ENCODE measurements around the gene WNT7B.

WNT7B gene

GRCh38 chr22:45977003-45977411 lies at the start of gene WNT7B:
Gene WNT7B (minus strand): TSS chr22:45977162. CDS start chr22:45976754, 408 bp downstream.
- DNase-seq: peak in 1 of 6 experiments; percentile 10

GRCh38 chr22:46025973-46026898 lies 49.3 kb upstream of the WNT7B start:
- DNase-seq: no peak

- DNase-seq: no peak
Observed at GRCh38 chr22:46025225-46025972, 48.4 kb upstream of the WNT7B start.

GRCh38 chr22:46024136-46024840 lies 47.3 kb upstream of the WNT7B start:
- DNase-seq: no peak

GRCh38 chr22:46023558-46023981 lies 46.6 kb upstream of the WNT7B start:
- DNase-seq: no peak

GRCh38 chr22:46022881-46023512 lies 46.0 kb upstream of the WNT7B start:
- DNase-seq: no peak

GRCh38 chr22:46021577-46021976 lies 44.6 kb upstream of the WNT7B start:
- DNase-seq: no peak

- DNase-seq: no peak
Observed at GRCh38 chr22:46019351-46019750, 42.4 kb upstream of the WNT7B start.

GRCh38 chr22:46018859-46019258 lies 41.9 kb upstream of the WNT7B start:
- DNase-seq: no peak

GRCh38 chr22:46017166-46017565 lies 40.2 kb upstream of the WNT7B start:
- no peak for DNase-seq

- peak; percentile 31 to 73 (median 68) for DNase-seq
Observed at GRCh38 chr22:46013460-46014416, 36.8 kb upstream of the WNT7B start.

GRCh38 chr22:46012881-46013281 lies 35.9 kb upstream of the WNT7B start:
- no peak for DNase-seq

- no peak for DNase-seq
Observed at GRCh38 chr22:46012182-46012880, 35.4 kb upstream of the WNT7B start.

- no peak for DNase-seq
Observed at GRCh38 chr22:46011627-46012181, 34.7 kb upstream of the WNT7B start.

- DNase-seq: no peak
Observed at GRCh38 chr22:46010951-46011626, 34.1 kb upstream of the WNT7B start.

GRCh38 chr22:46010207-46010867 lies 33.4 kb upstream of the WNT7B start:
- no peak for DNase-seq

GRCh38 chr22:46009730-46010129 lies 32.8 kb upstream of the WNT7B start:
- no peak for DNase-seq

GRCh38 chr22:46008836-46009596 lies 32.1 kb upstream of the WNT7B start:
- no peak for DNase-seq

GRCh38 chr22:46008291-46008690 lies 31.3 kb upstream of the WNT7B start:
- no peak for DNase-seq

All from stimulated activated naive CD4-positive, alpha-beta T cell (primary cell).